GM23248 (cell line): ENCODE results near the gene NUP50.

Experiments used
- EZH2 ChIP-seq: fragments of 200-600 bp; sonication (generic); IDR thresholded peaks from 2 replicates; pipeline ENCODE4 v1.6.1; 2018; ENCODE audit warnings: antibody characterized with exemption, mild to moderate bottlenecking; ENCODE audit not compliant: insufficient read depth, poor library complexity, severe bottlenecking
- EZH2phosphoT487 ChIP-seq: fragments of 200-600 bp; sonication (generic); IDR thresholded peaks from 2 replicates; pipeline ENCODE4 v1.6.1; 2018; ENCODE audit warnings: antibody characterized with exemption, moderate library complexity, mild to moderate bottlenecking, low read depth; ENCODE audit not compliant: insufficient read depth

GRCh38 chr22:45166932-45167331, 3.2 kb downstream of the NUP50 start:
- TF ChIP-seq EZH2 (no peak), EZH2phosphoT487 (no peak)
